HG03457 (cell line): ENCODE measurements around the gene PARVA.

ENCODE experiments used
- ATAC-seq: cut with Tn5 transposase; IDR thresholded peaks from one replicate; pipeline ENCODE4 v1.9.1; 2021; ENCODE audit warnings: moderate number of reproducible peaks; ENCODE audit not compliant: unreplicated experiment

PARVA gene

GRCh38 chr11:12375720-12376119 lies 1.7 kb upstream of the PARVA start:
- no peak for ATAC-seq

DNA sequence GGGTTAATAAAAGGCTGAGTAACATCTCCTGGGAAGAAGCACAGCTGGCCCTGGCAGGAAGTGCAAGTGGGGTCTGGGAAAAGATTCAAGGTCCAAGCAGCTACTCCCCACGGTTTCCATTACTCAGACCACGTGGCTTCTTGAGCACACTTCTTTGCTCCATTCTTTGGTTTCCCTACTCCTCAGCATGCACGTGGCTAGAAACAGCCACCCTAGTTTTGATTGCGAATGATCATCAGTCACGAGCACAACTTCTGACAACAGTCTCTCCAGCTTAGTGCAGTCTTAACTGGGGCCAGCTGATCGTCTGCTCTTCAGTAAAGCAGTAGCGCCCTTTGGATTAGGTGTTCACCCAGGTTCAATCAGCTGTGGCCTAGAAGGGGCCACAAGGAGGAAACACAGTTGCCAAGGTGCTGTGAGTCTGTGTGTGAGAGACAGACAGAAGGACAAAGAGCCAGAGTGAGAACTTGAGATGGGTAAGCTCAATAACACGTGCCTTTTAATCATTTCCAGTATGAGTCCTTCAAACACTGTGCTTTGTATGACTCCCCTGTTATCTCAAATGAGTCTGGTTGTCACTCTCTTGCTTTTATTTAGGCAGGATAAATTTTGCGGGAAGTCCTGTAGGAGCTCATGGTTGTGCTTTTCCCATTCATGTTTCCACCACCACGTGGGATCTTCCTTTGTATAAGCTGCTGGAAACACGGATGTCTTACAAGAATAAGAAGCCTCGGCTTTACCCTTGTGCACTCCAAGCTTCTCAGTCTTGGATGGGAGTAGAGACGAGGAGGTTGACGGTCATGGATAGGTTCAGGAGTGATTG lies 901 bp upstream of the PARVA start:
- no peak for ATAC-seq

DNA sequence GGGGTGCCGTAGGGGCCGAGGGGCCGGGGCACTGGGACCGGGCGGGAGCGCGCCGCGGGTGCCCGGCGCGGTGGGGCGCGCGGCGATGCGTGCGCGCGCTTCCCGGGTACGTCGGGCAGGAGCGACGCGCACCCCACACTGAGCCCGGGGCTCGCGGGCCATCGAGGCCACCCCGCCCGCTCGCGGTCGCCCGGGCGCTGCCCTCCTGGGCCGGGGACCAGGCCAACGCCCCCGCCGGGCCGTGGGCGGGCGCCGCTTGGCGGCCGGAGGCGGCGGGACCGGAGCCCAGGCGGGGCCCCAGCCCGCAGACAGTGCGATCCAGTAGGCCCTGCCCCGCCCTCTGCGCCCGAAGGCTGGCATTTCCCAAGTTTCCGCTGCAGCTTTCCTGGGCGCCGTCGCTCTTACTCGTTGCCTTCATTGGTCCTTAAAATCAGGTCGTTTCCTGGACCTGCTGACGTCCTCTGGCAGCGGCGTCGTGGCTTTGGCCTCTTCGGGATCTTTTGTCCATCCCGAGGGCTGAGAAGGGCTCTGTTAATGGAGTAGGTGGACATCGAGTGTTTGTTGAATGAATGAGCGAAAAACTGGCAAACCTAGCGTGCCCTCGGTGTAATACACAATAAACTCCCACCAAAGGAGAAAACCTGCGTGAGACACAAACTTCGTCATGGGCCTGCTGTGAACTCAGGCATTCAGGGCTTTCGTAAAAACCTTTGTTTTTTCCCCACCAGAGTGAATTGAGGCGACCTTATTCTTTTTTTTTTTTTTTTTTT lies 638 bp downstream of the PARVA start:
- ATAC-seq, result no peak

DNA sequence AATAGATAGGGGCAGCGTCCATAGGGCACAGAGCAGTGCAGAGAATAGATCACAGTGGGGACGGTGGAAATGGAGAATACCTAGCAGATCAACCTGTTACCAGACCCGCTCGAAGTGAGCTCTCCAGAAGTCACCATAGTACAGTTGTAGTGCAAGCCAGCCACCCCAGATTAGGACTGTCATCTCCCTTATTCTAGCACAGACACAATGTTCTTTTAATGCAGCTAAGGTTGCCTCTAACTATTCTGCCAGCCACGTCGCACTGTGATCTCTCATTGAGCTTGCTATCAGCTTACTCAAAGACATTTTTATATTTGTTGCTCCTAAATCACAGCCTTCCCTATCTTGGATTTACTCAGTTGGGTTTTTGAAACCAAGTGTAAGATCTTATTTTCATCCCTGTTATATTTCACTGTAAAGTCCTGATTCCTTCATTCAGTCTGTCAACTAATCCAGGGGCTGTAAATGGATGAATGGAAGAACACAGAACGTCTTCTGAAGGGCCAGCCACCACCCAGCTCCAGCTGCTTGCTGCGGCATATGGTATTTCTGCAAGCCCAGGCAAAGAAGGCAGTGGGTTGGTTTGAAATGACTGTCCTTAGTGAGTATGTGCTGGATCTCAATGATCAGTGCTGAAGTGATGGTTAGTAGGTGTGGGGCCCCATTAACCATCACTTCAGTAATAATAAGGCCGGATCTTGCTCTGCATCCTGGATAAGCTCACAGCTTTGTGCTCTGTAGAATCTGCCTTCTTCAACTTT lies 3.4 kb downstream of the PARVA start:
- ATAC-seq, result no peak

GRCh38 chr11:12381875-12382274 lies 4.5 kb downstream of the PARVA start:
- ATAC-seq, result no peak

DNA sequence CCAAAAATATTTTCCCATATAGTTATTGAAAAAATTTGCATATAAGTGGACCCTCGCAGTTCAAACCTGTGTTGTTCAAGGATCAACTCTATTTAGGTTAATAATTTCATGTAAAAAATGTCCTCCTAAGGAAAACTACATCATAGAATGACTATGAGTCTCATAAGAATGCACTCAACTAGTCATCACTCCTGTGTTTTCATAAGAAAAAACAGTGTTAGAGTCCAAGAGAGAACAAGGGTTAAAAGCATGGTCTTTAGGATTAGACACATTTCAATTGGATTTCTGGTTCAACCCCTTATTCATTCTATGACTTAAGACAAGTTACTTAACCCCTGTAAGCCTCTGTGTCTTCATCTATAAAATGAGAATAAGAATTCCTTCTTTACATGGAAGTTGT lies 5.1 kb downstream of the PARVA start:
- no peak for ATAC-seq

GRCh38 chr11:12386309-12386708 lies 8.9 kb downstream of the PARVA start:
- ATAC-seq, result no peak

DNA sequence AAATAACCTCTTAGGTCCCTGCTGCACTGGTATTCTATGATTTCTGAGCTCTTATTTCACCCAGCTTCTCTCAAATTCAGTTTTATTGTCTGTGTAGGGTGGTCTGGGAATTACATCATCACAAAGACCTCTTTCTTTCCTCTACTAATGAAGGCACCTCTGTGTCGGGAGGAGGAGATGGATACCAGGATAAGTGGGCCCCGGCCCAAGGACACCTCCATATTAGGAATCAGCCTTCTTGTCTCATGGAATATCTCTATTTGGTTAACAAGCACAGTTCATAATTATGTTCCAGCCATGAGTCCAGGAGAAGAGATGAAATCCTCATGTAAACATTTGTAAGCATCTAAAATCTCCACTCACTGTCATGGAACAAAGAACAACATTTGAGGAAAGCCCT lies 9.4 kb downstream of the PARVA start:
- ATAC-seq, result no peak

GRCh38 chr11:12388173-12388572 lies 10.8 kb downstream of the PARVA start:
- no peak for ATAC-seq

GRCh38 chr11:12388939-12389670 lies 11.7 kb downstream of the PARVA start:
- ATAC-seq, result no peak

DNA sequence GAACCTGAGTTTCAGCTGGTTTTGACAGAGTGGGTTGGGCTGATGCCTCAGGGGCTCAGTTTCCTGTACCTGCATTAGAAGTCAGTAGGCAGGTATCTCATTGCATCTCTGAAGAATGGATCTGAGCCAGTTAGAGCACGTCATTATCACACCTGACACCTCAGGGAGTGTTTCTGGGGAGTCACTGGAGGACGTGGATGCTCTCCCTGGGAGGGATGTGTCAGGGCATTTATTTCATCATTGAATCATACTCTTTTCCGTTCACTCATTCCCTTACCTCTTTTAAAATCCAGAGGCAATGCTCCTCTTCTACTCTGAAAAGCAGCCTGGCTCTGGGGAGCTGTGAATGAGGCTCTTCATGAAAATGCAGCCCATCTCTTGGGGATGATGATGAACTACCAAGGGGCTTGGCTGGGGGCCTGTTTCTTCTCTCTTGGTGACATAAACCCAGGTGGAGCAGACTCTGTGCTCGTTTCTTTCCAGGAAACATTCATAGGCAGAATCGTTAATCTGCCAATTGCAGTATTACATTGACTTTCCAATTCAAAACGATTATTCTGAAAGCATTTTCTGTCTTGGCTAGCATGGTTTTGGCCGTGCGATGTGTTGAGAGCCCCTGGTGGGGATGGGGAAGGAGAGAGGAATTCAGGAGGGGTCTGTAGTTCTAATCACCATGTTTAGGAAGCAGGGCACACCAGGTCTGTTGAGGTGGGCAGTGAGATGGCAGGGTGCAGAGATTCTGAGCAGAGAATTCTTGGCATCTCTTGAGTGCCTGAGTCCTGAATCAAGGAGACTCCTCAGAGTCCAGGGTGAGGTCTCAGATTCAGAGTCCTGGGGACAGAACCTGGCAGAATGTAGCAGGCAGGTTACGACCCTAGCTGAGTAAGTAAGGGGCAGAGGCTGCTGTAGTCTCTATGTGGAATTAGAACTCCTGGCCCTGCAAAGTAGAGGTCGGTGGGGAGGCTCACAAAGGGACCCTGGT lies 12.6 kb downstream of the PARVA start:
- no peak for ATAC-seq

- no peak for ATAC-seq
These were observed 13.3 kb downstream of the PARVA start for GRCh38 chr11:12390687-12391110.

DNA sequence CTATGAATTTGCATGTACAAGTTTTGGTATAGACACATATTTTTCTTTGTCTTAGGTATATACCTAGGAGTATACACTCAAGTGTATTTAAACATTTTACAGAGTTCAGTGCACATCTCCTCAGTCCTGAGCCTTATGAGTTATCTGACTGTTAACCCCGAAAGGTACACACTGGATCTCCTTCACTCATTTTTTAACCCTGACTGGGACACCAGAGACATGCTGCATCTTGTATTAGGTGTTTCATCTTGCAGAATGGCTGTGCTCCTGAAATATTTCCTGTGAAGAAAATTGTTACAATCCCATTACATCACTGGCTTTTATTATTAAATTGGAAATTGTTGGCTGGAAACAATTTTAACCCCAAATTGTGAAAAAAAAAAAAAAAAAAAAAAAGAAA lies 15.3 kb downstream of the PARVA start:
- no peak for ATAC-seq

GRCh38 chr11:12393691-12394090 lies 16.3 kb downstream of the PARVA start:
- ATAC-seq, result no peak

DNA sequence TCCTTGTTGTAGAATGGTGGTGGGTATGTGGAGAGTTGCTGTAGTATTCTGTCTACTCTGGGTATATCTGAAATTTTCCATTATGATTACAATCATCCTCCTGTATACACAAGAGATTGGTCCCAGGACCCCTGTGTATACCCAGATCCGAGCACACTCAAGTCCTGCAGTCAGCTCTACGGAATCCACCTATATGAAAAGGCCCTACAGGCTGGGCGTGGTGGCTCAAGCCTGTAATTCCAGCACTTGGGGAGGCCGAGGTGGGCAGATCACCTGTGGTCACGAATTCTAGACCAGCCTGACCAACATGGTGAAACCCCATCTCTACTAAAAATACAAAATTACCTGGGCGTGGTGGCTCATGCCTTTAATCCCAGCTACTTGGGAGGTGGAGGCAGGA lies 17.2 kb downstream of the PARVA start:
- no peak for ATAC-seq

DNA sequence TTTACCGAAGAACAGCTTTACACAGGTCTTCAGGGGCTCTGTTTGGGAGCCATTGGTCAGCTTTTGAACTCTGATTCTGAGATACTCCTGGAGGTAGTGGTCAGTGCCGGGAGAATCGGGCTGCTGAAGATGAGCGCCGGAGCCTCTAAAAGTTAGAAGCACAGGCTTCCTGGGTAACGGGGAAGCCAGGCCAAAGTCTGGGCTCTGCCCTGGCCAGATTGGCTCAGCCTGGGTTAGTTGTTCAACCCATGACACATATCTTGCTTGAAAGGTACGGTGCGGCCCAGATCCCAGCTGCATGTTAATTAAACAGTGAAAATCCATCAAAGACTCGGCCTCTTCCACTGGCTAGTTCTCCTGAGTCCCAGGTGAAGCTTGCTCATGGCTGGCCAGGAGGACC lies 18.0 kb downstream of the PARVA start:
- ATAC-seq, result no peak

DNA sequence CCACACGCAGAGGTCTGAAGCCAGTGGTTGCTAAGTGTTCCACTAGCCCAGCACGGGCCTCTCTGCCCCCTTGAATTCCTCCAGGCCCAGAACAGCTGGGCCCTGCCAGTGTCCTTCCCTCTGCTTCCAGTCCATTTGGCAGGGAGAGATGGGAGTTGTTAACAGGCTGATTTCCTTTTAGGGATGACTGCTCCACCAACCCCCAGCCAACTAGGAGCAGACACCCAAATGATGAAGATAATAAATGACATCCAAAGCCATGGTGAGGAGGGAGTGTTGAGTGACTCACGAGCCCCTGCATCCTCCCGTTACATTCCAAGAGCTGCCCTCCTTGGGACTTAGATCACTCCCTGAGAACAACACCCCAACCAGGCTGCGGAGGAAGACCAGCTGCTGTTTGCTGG lies 20.6 kb downstream of the PARVA start:
- no peak for ATAC-seq

DNA sequence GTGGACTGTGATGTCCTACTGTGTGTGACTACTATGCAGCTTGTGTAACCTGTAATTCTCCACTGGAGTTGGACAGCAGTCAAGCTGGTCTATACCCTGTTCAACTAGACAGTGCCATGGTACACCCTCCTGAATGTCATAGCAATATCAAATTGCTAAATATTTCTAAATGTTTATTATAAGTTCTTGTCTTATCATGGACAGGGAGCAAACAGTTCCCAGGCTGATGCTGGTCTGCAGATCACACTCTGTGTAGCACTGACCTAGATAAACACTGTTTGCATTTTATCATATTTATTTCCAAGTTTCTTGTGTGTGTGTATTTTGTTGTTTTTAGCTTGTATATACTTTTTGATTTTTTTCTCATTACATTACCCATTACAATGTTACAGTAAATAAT lies 22.0 kb downstream of the PARVA start:
- ATAC-seq, result no peak

DNA sequence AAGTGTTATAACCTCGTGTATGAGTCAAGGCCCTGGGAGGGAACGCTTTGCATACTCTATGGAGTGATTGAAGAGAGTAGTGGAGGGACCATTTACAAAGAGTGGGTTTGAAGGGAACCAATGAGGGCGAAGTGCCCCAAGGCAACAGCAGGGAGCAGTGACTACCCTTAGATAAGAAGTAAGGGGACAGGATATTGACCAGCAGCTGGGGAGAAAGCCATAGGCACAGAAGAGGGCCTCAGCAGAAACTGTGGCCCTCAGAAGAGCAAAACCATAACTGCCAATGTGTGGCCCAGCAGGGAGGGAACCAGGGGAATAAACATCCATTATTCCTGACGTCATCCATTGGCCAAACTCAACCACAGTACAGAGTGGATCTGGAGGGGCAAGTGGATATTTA lies 24.7 kb downstream of the PARVA start:
- ATAC-seq, result no peak

GRCh38 chr11:12402691-12403120 lies 25.3 kb downstream of the PARVA start:
- ATAC-seq, result no peak
